Activated CD4-positive, alpha-beta T cell treated with anti-CD3 and anti-CD28 coated beads for 4 hours (primary cell): ENCODE measurements around the gene FBXW8.

Source experiments
- DNase-seq, 2 donors: peaks; one replicate each; pipeline ENCODE4 v3.0.0-alpha.2; 2020

FBXW8 gene

DNA sequence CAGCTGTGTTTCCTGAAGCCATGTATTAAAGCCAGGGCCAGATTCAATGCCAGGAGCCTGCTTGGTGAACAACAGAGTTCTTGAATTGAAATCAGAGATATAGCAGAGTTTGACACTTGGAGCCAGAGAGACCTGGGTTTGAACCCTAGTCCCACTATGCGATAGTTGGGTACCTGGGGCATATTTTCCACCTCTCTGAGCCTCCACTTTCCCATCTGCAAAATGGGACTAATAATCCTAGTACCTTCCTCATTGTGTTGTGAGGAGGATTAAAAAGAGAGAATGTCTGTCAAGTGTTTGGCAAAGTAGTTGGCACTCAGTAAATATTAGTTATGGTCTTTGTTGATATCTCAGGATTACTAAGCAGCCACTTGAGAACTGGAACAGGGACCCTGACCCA, 23.5 kb upstream of the FBXW8 start:
- DNase-seq = no peak

DNA sequence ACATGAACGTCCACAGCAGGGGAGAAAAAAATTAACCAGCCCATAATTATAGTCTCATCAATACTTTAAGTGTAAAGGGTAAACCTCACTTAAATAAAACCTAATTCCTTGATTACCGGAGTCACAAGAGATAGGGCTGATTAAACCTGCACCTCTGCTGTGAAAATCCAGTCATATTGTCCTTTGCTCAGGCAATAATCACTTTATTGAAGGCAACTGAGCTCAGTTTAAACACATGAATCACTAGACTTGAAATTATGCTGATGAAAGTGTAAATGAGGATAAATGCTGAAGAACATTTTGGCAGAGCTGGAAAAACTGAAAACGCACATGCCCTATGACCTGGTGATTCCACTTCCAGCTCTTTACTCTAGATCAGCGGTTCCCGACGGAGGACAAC, 22.9 kb upstream of the FBXW8 start:
- no peak for DNase-seq

DNA sequence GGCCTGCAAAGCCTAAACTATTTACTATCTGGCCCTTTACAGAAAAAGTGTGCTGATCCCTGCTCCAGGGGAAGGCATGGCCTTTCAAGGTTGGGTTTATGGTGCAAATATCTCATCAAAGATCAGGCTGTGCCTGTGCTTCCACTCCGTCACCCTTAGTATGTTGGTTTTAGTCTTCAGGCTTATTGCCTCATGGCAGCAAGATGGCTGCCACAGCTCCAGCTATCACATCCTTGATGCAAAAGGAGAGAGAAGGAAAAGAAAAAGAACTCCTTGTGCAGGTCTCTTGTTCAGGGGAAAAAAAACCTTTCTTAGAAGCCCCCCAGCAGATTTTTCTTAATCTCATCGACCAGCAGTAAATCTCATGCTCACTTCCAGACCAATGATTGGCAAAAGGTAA, 20.4 kb upstream of the FBXW8 start:
- DNase-seq = no peak

DNA sequence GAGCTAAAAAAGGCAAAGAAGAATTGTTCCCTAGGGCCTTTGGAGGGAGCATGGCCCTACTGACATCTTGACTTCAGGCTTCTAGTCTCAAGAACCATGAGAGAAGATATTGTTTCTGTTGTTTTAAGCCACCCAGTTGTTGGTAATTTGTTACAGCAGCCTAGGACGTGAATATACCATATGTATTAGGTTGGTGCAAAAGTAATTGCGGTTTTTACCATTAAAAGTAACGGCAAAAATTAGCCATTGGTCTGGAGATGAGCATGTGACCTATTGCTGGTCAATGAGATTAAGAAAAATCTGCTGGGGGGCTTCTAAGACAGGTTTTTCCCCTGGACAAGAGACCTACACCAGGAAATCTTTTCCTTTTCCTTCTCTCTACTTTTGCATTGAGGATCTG, 19.7 kb upstream of the FBXW8 start:
- DNase-seq = no peak

DNA sequence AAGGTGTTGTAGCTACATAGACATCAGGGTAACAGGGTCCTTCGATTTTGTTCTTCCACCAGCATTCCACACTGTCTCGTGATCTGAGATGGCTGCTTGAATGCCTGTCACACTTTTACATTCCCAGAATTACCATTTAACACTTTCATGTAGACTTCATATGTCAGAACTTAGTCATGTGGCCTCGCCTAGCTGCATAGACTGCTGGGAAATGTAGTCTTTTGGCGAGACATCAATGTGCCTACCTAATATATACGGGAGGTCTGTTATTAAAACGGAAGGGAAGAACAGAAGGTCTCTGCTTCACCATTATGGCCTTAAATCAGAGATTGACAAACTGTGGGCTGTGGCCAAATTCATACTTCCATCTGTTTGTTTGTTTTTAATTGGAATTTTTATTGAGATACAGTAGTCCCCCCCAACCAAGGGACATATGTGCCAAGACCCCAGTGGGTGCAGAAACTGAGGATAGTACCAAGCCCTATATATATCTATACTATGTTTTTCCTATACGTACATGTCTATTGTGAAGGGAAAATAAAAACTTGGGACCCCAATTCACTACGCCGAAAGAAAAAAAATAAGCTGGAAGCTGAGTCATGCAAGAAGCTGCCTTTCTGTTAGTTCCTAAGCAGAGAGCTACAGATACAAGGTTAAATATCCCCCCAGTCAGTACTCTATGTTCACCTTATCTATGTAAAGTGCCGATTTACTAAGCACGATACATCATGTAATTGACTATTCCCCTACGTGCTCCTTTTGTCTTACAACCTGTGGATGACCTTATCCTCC, 18.2 kb upstream of the FBXW8 start:
- DNase-seq = no peak

DNA sequence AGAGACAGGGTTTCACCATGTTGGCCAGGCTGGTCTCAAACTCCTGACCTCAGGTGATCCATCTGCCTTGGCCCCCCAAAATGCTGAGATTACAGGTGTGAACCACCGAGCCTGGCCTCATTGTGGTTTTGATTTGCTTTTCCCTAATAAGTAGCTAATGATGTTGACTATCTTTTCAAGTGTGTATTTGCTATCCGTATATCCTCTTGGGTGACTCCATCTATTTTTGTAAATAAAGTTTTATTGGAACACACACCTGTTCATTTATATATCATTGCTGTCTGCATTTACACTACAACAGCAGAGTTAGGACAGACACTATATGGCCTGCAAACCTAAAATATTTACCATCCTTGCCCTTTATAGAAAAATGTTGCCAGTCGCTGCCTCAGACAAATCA, 15.8 kb upstream of the FBXW8 start:
- DNase-seq = no peak

DNA sequence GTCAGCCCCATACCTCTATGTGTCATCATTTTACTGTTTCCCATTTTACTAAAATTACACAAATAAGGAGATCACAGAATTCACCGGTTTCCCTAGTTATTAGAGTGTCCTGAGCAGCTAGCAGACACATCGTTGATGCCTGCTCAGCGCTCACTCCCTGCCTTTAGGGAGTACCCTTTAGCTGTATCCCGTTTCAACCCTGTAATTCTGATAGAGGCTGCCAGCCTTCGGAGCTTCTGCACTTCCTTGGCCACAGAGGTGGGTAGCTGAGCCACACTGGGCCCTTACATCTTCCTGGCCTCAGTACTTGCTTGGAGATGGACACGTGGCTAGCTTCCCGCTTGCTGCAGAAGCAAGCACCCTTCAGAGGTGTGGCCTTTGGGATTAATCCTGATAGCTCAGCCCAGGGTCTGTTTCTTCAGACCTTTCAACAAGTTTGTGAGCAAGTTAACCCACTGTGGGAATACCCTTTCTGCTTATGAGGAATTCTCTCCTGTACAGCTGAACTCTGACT, 14.3 kb upstream of the FBXW8 start:
- no peak for DNase-seq

DNA sequence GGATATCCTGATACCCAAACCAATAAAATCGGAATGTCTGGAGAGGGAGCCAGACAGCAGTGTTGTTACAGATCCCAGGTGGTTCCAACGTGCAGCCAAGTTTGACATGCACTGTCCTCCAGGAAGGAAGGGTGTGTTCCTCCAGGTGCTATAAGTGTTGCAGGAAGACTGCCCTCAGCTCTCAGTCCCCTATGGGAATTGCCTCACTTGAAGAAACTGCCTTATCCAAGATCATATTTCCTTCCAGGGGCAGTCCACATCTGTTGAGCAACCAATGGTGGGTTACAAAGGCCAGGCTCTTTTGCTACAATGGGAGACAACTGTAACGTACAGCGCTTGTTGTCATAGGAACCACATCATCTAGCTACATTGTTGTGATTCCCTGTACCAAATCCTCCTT, 13.3 kb upstream of the FBXW8 start:
- DNase-seq = no peak

DNA sequence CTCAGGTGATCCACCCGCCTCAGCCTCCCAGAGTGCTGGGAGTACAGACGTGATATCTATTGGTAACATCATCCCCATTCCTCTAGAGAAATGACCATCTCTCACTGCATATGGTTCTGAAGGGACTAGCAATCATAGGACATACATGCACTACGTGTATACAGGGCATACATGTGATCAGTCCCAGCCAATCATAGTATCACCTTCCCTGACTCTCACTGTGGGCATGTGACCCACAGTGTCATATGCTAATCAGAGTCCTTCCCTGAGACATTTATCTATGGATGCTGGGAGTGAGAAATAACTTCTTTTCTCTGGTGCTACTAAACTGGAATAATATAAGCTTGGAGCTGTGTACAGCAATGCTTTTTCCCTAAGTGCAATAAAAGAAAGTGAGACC, 12.1 kb upstream of the FBXW8 start:
- no peak for DNase-seq

DNA sequence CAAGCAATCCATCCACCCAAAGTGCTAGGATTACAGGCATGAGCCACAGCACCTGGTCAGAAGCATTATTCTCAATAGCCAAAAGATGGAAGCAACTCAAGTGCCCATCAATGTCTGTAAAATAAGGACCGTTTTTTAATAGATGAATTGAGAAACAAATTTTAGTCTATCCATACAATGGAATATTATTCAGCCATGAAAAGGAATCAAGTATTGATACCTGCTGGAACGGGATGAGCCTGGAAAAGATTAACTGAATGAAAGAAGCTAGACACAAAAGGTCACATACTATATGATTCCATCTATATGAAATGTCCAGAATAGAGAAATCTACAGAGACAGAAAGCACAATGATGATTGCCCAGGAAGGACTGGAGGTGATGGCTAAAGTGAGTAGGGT, 9.1 kb upstream of the FBXW8 start:
- no peak for DNase-seq

DNA sequence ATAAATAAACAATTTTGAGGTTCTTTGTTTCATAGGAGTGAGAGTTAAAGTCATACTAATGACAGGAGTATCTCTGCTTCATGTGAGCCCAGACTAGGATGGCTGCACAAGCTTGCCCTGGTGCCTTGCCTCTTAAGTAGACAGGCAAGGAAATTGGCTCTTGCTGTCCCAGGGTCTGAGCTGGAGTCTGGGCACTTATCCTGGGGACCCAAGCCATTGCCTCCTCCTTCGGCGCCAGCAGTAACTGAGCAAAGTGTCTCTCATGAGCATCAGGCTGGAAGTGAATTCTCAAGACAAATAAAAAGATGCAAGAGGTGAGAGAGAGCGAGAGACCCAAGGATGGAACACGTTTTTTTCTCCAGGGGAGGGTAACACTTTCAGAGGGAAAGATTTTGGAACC, 6.9 kb upstream of the FBXW8 start:
- no peak for DNase-seq

DNA sequence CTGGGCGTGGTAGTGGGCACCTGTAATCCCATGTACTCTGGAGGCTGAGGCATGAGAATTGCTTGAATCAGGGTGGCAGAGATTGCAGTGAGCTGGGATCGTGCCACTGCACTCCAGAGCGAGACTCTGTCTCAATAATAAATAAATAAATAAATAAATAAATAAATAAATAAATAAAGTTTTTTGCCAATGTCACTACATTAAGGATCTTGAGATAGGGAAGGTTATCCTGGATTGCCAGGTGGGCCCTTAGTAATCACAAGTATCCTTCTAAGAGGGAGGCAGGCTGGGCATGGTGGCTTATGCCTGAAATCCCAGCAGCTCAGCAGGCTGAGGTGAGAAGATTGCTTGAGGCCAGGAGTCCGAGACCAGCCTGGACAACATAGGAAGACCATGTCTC, 4.5 kb upstream of the FBXW8 start:
- no peak for DNase-seq

DNA sequence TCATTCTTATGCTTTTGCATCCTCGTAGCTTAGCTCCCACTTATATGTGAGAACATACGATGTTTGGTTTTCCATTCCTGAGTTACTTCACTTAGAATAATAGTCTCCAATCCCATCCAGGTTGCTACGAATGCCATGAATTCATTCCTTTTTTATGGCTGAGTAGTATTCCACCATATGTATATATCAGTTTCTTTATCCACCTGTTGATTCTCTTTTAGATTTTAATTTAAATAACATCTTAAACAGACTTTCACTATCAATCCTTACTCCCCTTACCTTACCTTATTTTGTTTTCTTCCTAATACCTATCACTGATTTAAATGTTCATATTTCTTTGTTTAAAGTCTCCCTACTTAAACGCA, 488 bp upstream of the FBXW8 start:
- no peak for DNase-seq

DNA sequence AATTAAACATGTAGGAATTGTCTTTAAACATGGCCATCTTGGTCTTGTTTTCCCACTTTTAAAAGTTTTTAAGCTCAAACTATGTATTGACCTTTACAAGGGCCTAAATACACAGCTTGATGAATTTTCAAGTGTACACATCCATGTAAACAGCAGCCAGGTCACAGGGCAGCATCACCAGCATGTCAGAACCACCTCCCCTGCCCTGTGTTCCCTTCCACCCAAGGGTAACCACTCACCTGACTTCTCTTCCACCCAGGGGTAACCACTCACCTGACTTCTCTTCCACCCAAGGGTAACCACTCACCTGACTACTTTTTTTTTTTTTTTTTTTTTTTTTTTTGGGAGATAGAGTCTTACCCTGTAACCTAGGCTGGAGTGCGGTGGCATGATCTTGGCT, 4.6 kb downstream of the FBXW8 start:
- DNase-seq = no peak

DNA sequence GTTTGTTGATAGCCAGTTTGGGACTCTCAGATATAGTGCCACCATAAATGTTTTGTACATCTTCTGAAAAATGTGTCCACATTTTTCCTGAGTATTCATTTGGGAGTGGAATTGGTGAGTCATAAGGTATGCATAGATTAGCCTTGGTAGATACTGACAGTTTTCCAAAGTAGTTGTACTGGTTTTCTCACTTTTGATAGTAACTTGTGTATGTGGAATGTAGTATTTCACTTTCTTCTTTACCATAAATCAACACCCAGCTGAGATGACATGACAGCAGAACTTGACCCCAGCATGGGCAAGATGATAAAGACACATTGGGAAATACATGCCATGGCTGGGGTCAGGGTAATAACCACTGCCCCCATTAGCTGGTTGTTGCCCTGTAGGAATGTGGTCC, 5.4 kb downstream of the FBXW8 start:
- DNase-seq = no peak

DNA sequence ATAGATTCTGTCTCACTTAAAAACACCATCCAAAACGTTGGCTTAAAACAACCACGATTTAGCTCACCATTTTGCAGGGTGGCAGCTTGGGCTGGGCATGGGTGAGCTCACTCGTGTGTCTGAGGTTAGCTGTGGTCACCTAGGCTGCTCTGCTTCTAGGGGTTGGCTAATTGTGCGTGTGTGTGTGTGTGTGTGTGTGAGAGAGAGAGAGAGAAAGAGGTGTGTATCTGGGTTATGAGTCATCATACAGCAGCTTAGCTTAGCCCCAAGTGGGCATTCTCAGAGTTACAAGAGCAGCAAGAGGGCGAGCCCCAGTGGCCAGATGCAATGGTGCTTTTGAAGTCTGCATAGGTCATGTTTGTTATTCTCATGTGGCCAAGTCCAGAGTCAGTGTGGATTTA, 6.0 kb downstream of the FBXW8 start:
- DNase-seq = peak; percentile 40 to 47

DNA sequence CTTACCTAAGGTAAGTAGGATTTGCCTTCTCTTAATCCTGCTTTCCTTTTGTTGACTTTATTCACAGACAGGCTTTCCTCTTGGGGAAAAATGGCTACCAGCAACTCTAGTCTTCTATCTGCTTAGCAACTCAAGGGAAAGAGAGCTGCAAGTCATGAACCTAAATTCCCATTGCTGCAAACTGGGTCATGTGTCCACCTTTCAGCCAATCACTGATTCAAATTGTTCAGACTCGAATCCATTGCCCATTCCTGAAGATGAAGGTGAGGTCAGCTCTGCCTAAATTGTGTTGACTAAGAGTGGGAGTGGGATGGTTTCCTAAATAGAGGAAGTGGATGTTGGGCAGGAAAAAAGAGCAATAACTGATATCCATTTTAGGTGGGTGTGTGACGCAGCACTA, 7.7 kb downstream of the FBXW8 start:
- no peak for DNase-seq

DNA sequence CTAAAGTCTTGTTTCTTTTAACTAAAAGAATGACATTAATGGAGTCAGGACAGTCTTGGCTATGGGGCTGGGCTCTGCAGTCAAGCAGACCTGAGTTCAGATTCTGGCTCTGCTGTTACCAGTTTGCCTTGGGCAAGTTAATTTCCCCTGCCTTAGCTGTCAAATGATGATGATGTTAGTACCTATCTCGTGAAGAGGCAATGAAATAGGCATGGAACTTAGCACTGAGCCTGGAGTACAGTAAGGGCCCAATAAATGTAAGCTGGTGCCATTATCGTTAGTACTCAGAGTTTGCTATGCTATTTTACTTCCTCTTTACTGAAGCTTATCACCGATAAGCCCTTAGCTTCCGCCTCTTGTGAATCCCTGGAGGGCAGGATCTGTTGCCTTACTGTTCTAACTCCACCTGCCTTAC, 8.5 kb downstream of the FBXW8 start:
- DNase-seq = no peak

DNA sequence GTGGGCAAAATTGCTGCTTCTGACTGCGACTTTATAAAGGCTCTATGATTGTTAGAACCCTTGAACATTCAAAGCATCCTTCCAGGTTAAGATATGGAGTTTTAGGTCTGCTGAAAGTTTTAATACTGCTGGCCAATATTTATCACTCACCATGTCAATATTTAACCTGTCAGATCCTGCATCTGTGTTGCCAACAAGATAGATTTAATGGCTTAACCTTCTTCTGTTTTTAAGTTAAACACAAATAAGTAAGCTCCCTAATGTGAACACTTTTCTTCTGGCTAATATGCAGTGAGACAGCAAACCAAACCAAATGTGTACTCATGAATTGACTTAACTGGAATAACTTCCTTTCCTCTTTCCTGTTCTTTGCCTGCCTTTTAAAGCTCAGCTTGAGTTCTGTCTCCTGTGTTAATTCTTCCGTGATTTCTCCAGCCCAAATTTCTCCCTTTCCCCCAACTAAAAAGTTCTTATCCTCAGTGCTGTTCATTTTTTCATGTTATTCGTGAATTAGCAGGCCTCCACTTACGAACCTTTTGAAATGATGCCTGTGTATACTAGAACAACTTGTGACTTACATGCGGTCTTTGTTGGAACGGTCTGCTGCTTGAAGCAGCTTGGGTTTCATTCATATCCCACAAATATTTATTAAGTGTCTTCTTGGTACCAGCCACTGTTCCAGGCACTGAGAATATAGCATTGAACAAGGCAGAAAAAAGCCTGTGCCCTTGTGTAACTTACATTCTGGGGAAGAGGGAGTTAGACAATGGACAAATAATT, 9.1 kb downstream of the FBXW8 start:
- DNase-seq = no peak

DNA sequence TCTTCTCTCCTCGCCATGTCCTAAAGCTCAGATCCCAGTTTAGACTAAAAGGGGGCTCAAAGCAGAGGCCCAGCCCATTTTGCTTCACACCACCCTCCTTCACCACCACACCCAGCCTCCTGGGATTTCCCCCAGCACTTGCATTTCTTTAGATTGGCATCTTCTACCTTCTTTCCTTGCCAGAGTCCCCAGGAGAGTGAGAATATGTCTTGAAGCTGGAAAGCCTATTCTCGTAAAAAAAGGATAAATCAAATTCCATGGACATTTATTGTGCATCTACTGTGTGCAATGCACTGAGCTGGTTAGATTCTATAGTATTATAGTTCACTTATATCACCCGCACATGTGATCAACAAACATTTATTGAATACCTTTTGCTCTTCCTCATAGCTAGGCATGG, 10.2 kb downstream of the FBXW8 start:
- DNase-seq = no peak

DNA sequence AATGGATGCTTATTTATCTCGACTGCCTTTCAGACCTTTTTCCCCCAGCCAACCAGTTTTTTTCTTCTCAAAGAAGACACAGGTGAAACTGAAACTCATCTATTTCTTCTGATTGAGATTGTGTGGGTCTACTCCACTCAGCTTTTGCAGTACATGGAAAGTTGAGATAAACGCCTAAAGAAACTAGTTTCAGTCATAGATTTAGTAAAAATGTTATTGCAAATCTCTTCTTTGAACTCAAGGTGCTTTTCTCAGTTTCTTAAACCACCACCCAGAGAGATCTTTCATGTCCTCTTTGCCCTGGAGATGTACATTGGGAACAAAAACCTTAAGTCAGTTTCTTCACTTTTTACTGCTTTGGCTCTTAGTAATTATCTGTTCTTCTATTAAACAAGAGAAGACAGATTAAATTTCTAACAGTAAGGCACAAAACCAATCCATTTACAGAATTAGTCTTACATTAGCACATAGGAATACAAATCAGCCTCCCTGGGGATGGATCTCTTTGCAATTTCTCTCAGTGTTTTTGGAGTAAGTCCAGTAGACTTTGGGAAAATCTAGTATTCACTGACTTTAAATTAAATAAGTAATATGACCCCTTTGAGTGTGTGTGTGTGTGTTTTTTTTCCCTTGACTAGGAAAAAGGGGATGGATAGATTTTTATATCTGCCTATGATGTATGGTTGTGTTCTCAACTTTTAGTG, 11.6 kb downstream of the FBXW8 start:
- no peak for DNase-seq

DNA sequence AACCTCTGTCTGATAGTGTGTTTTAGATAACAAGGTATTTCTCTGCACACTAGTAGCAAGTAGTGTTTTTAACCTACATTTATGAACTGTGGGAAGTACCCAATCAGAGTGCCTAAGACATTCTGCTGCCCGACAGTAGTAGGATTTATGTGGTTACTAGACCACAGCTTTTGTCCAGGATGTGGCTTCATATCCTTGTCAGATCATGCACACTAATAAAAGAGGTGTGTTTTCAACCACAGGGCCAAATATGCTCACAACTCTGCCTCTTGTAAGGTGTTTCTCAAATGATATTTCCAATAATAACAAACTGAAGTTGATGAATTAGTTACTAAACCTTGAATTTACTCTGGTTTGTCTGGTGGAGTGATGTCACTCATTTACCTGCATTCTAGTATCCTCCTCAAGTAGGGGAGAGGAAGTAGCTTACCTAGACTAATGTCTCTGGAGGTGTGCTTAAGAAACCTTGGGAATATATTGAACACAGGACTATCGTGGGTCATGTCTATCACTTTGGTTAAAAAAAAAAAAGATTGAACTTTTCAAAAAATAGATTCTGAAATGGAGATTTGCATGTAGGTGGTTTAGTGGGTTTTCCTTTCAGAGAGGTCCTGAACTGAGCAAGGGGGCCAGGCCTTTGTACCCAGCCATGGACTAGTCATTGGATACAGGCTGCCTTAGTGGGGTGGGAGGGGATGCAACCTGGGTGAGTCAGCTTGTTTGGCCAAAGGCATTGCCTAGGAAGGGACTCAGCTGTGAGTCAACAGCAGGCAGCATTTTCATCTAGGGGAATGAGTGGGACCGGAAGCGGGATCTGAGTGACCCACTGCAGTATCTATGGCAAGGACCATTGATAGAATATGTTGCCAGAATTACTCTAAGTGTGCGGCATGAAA, 14.1 kb downstream of the FBXW8 start:
- DNase-seq = peak; percentile 22 to 23
